Prostate gland (tissue), 2 donors: ENCODE results near the gene ST6GALNAC4.

ENCODE experiments used
- POLR2AphosphoS5 ChIP-seq: sonication (generic); formaldehyde crosslinking; IDR thresholded peaks from one replicate; pipeline ENCODE4 v1.6.1; 2017; ENCODE audit warnings: antibody characterized with exemption
- TF ChIP-seq, protein P1 (sequence below), 4 experiments: fragments of 200-600 bp in 2 of 4; fragments of 450-650 bp in 2 of 4; sonication (generic) in 2 of 4; IDR thresholded peaks; 1 replicate in 3 of 4; 2 replicates in 1 of 4; pipeline ENCODE4 v1.5.1; 2016 to 2019; ENCODE audit warnings: antibody characterized with exemption in 4 of 4, mild to moderate bottlenecking in 2 of 4, moderate library complexity in 2 of 4

DNA sequence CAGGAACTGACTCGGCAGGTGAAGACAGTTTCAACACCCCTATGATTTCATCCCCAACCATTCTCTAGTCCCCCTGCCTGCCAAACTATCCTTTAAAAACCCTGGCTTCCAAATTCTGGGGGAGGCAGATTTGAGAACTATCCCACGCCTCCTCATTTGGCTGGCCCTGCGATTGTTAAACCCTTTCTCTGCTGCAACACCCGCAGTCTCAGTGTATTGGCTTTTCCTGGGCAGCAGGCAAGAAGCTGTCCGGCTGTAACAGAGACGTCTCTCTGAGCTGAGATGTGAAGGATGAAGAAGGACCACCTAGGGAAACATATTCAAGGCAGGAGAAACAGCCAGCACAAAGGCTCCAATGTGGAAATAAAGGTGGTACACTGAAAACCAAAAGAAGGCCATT, 24.0 kb downstream of the ST6GALNAC4 start:
- TF ChIP-seq, protein P1, sequence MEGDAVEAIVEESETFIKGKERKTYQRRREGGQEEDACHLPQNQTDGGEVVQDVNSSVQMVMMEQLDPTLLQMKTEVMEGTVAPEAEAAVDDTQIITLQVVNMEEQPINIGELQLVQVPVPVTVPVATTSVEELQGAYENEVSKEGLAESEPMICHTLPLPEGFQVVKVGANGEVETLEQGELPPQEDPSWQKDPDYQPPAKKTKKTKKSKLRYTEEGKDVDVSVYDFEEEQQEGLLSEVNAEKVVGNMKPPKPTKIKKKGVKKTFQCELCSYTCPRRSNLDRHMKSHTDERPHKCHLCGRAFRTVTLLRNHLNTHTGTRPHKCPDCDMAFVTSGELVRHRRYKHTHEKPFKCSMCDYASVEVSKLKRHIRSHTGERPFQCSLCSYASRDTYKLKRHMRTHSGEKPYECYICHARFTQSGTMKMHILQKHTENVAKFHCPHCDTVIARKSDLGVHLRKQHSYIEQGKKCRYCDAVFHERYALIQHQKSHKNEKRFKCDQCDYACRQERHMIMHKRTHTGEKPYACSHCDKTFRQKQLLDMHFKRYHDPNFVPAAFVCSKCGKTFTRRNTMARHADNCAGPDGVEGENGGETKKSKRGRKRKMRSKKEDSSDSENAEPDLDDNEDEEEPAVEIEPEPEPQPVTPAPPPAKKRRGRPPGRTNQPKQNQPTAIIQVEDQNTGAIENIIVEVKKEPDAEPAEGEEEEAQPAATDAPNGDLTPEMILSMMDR (IDR thresholded peaks at IDR 0.05), result no peak
- TF ChIP-seq POLR2AphosphoS5, result no peak
